A673 (cell line): ENCODE data around the gene NXT2. TPM values are rescaled to one million over a fixed set of nuclear protein-coding genes. Genes with fewer than 3 reads are reported as not detected.

Experiments
- BruUV-seq: library from RNA; stranded (reverse); fragments of 400-500 nt; replicated peaks from 2 replicates; lab custom pipeline; 2021; lab: Mats Ljungman, UMichigan
- CTCF ChIA-PET: fragments of 300-600 bp; sonication (Branson Sonifier 250); formaldehyde crosslinking; loops from one replicate; lab custom pipeline; 2022; ENCODE audit warnings: antibody characterized with exemption; lab: Charles Lee
- POLR2A ChIA-PET: fragments of 300-600 bp; sonication (Branson Sonifier 250); formaldehyde crosslinking; loops from one replicate; lab custom pipeline; 2022; ENCODE audit warnings: antibody characterized with exemption; ENCODE audit not compliant: low non-redundant PET; lab: Charles Lee
- DNase-seq: peaks from one replicate; pipeline ENCODE4 v3.0.0-alpha.2; 2015; ENCODE audit warnings: low spot score
- H3K27ac ChIP-seq: fragments of 200-600 bp; sonication (generic); 2 replicates; pipeline ENCODE4 v1.5.1; 2016; ENCODE audit warnings: mixed run types, low read depth, mild to moderate bottlenecking, mixed read lengths, antibody characterized with exemption, low read length; ENCODE audit not compliant: poor library complexity, severe bottlenecking
- H3K27me3 ChIP-seq: fragments of 200-600 bp; sonication (generic); replicated peaks from 2 replicates; pipeline ENCODE4 v1.6.1; 2017; ENCODE audit warnings: mixed run types, low read depth, mild to moderate bottlenecking, mixed read lengths, antibody characterized with exemption, low read length; ENCODE audit not compliant: insufficient read depth, poor library complexity
- H3K36me3 ChIP-seq: fragments of 200-600 bp; sonication (generic); 2 replicates; pipeline ENCODE4 v1.6.1; 2016; ENCODE audit warnings: mixed run types, mild to moderate bottlenecking, mixed read lengths, antibody characterized with exemption, low read length; ENCODE audit not compliant: insufficient read depth, poor library complexity, severe bottlenecking
- H3K4me1 ChIP-seq: fragments of 200-600 bp; sonication (generic); 2 replicates; pipeline ENCODE4 v1.6.1; 2017; ENCODE audit warnings: mixed run types, mild to moderate bottlenecking, mixed read lengths, antibody characterized with exemption, low read length; ENCODE audit not compliant: insufficient read depth, poor library complexity, severe bottlenecking
- H3K4me3 ChIP-seq: fragments of 200-600 bp; sonication (generic); 2 replicates; pipeline ENCODE4 v1.5.1; 2016; ENCODE audit warnings: low read depth, mixed run types, mild to moderate bottlenecking, mixed read lengths, low read length; ENCODE audit not compliant: poor library complexity, severe bottlenecking
- H3K9me3 ChIP-seq: fragments of 200-600 bp; sonication (generic); 2 replicates; pipeline ENCODE4 v1.6.1; 2016; ENCODE audit warnings: mixed run types, low read depth, mild to moderate bottlenecking, mixed read lengths, antibody characterized with exemption, low read length; ENCODE audit not compliant: poor library complexity, severe bottlenecking
- EZH2 ChIP-seq: fragments of 200-600 bp; sonication (generic); IDR thresholded peaks from 2 replicates; pipeline ENCODE4 v1.6.1; 2017; ENCODE audit warnings: borderline replicate concordance, low read depth, mild to moderate bottlenecking, mixed read lengths, antibody characterized with exemption, low read length; ENCODE audit not compliant: poor library complexity, severe bottlenecking
- intact Hi-C: fragments of 100-400 bp; cut with micrococcal nuclease; formaldehyde crosslinking; loops from one replicate; pipeline ENCODE4 v1.10.0; 2022; ENCODE audit not compliant: unreplicated experiment
- total RNA-seq: library from RNA; stranded (reverse); gene quantifications from 2 replicates; pipeline ENCODE4 v1.2.3, GENCODE V29; 2021
- TF ChIP-seq, protein P1 (sequence below): fragments of 300-800, 200-600 bp; sonication (generic); conservative IDR thresholded peaks from 2 replicates; pipeline ENCODE4 v1.5.1; 2017; ENCODE audit warnings: low read depth, mild to moderate bottlenecking, antibody characterized with exemption, low read length, moderate library complexity, mixed read lengths

NXT2 gene
- total RNA-seq, 1 experiment from 2014 or later, result 11.6 TPM

DNA sequence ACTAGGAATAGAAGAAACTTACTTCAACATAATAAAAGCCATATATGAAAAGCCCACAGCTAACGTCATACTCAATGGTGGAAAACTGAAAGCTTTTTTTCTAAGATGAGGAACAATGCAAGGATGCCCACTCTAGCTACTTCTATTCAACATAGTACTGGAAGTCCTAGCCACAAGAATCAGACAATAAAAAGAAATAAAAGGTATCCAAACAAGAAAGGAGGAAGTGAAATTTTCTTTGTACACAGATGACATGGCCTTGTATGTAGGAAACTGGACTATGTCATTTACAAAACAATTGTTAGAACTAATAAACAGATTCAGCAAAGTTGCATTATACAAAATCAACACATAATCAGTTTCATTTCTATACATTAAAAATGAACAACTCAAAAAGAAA is 25.5 kb upstream of the NXT2 start:
- TF ChIP-seq, protein P1, sequence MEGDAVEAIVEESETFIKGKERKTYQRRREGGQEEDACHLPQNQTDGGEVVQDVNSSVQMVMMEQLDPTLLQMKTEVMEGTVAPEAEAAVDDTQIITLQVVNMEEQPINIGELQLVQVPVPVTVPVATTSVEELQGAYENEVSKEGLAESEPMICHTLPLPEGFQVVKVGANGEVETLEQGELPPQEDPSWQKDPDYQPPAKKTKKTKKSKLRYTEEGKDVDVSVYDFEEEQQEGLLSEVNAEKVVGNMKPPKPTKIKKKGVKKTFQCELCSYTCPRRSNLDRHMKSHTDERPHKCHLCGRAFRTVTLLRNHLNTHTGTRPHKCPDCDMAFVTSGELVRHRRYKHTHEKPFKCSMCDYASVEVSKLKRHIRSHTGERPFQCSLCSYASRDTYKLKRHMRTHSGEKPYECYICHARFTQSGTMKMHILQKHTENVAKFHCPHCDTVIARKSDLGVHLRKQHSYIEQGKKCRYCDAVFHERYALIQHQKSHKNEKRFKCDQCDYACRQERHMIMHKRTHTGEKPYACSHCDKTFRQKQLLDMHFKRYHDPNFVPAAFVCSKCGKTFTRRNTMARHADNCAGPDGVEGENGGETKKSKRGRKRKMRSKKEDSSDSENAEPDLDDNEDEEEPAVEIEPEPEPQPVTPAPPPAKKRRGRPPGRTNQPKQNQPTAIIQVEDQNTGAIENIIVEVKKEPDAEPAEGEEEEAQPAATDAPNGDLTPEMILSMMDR, result no peak
- no peak for TF ChIP-seq EZH2
- POLR2A ChIA-PET, result no interaction called here
- no peaks in the 10 kb centered on the region for H3K4me1 ChIP-seq
- H3K36me3 ChIP-seq, result no peaks in the 10 kb centered on the region
- CTCF ChIA-PET, result no interaction called here
- peaks cover 25% of the 10 kb centered on the region for H3K27me3 ChIP-seq
- BruUV-seq, result no TSS peak
- H3K27ac ChIP-seq, result no peak overlapping the region
- H3K9me3 ChIP-seq, result no peaks in the 10 kb centered on the region
- no peak overlapping the region for H3K4me3 ChIP-seq
- intact Hi-C loops, result no loop called here
- DNase-seq, result no peak

DNA sequence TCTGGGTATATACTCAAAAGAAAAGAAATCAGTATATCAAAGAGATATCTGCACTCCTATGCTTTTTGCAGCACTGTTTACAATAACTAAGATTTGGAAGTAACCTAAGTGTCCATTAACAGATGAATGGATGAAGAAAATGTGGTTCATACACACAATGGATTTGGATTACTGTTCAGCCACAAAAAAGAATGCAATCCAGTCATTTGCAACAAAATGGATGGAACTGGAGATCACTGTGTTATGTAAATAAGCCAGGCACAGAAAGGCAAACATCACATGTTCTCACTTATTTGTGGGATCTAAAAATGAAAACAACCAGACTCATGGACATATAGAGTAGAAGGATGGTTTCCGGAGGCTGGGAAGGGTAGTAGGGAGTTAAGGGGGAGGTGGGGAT is 17.6 kb upstream of the NXT2 start:
- CTCF ChIA-PET, result no interaction called here
- no peak overlapping the region for H3K4me3 ChIP-seq
- H3K4me1 ChIP-seq, result no peaks in the 10 kb centered on the region
- TF ChIP-seq, protein P1, result no peak
- TF ChIP-seq EZH2, result no peak
- POLR2A ChIA-PET, result no interaction called here
- H3K27ac ChIP-seq, result no peak overlapping the region
- intact Hi-C loops, result no loop called here
- no peak for DNase-seq
- no peaks in the 10 kb centered on the region for H3K36me3 ChIP-seq
- peaks cover 4% of the 10 kb centered on the region for H3K27me3 ChIP-seq
- no TSS peak for BruUV-seq
- H3K9me3 ChIP-seq, result no peaks in the 10 kb centered on the region

DNA sequence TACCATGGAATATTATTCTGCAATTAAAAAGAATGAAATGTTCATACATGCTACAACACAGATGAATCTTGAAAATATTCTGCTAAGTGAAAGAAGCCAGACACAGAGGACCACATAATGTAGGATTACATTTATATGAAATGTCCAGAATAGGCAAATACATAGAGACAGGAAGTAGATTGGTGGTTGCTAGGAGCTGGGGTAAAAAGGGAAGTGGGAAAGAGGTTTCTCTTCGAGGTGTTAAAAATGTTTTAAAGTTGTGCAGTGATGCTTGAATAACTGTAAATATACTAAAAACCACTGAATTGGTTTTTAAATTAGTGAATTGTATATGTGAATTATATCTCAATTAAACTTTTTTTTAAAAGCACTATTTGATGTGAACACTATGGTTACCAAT is 3.6 kb upstream of the NXT2 start:
- BruUV-seq, result no TSS peak
- no peak for TF ChIP-seq EZH2
- TF ChIP-seq, protein P1, result no peak
- CTCF ChIA-PET, result no interaction called here
- POLR2A ChIA-PET, result no interaction called here
- Histone ChIP-seq H3K4me3 (no peak overlapping the region), H3K4me1 (no peaks in the 10 kb centered on the region), H3K27ac (no peak overlapping the region), H3K36me3 (no peaks in the 10 kb centered on the region), H3K9me3 (no peaks in the 10 kb centered on the region), H3K27me3 (no peaks in the 10 kb centered on the region)
- intact Hi-C loops, result no loop called here
- DNase-seq, result no peak
